IMR-90 (cell line): Measurements from ENCODE around the gene DDX4. TPM values are rescaled to one million over a fixed set of nuclear protein-coding genes. Genes with fewer than 3 reads are reported as not detected.

ENCODE experiments used
- ATAC-seq: fragments of 200-7000 bp; cut with Tn5 transposase; 2 replicates; pipeline ENCODE4 v1.9.1; 2020; ENCODE audit warnings: low read depth, mild to moderate bottlenecking, moderate library complexity
- BruUV-seq: library from RNA; stranded (reverse); fragments of 400-500 nt; replicated peaks from 2 replicates; lab custom pipeline; 2021; lab: Mats Ljungman, UMichigan
- CTCF ChIA-PET: fragments of 300-600 bp; formaldehyde crosslinking; extraction: SDS; loops from one replicate; lab custom pipeline; 2021; ENCODE audit warnings: antibody characterized with exemption; lab: Yijun Ruan, JAX
- POLR2A ChIA-PET: fragments of 300-600 bp; sonication (Branson Sonifier 250); formaldehyde crosslinking; loops from one replicate; lab custom pipeline; 2022; ENCODE audit warnings: antibody characterized with exemption; ENCODE audit not compliant: unreplicated experiment; lab: Charles Lee
- DNase-seq: peaks from one replicate; pipeline ENCODE4 v3.0.0; 2013
- H2AFZ ChIP-seq: replicated peaks from 2 replicates; pipeline ENCODE3; 2013; ENCODE audit warnings: low read length, mild to moderate bottlenecking; ENCODE audit not compliant: poor library complexity
- H2AK5ac ChIP-seq: 2 replicates; pipeline ENCODE4 v1.6.1; 2013; ENCODE audit warnings: low read depth, low read length, inconsistent platforms
- H2AK9ac ChIP-seq: replicated peaks from 2 replicates; pipeline ENCODE3; 2013; ENCODE audit warnings: mild to moderate bottlenecking, low read depth, low read length, moderate library complexity; ENCODE audit not compliant: poor library complexity
- H2BK120ac ChIP-seq: 2 replicates; pipeline ENCODE4 v1.6.1; 2013; ENCODE audit warnings: low read depth, low read length, inconsistent platforms
- H2BK15ac ChIP-seq: 3 replicates; pipeline ENCODE4 v1.6.1; 2013; ENCODE audit warnings: low read depth, low read length, inconsistent platforms
- H2BK20ac ChIP-seq: 2 replicates; pipeline ENCODE4 v1.6.1; 2013; ENCODE audit warnings: low read depth, mild to moderate bottlenecking, inconsistent platforms, low read length, moderate library complexity
- H2BK5ac ChIP-seq: 2 replicates; pipeline ENCODE4 v1.6.1; 2013; ENCODE audit warnings: mild to moderate bottlenecking, low read depth, low read length, inconsistent platforms; ENCODE audit not compliant: poor library complexity, severe bottlenecking
- H3K14ac ChIP-seq: replicated peaks from 2 replicates; pipeline ENCODE4 v1.6.1; 2013; ENCODE audit warnings: low read depth, low read length, inconsistent platforms
- H3K18ac ChIP-seq: 2 replicates; pipeline ENCODE4 v1.6.1; 2013; ENCODE audit warnings: low read depth, low read length, control low read depth
- H3K23ac ChIP-seq: 2 replicates; pipeline ENCODE4 v1.6.1; 2013; ENCODE audit warnings: low read depth, low read length, inconsistent platforms
- H3K27ac ChIP-seq: 2 replicates; pipeline ENCODE4 v1.5.1; 2013; ENCODE audit warnings: mild to moderate bottlenecking, control low read depth, low read length; ENCODE audit not compliant: insufficient read depth
- H3K27me3 ChIP-seq: 2 replicates; pipeline ENCODE4 v1.6.1; 2013; ENCODE audit warnings: low read length; ENCODE audit not compliant: control insufficient read depth, insufficient read depth
- H3K36me3 ChIP-seq: 2 replicates; pipeline ENCODE4 v1.6.1; 2013; ENCODE audit warnings: low read length, mixed read lengths; ENCODE audit not compliant: control insufficient read depth, insufficient read depth
- H3K4ac ChIP-seq: 2 replicates; pipeline ENCODE4 v1.6.1; 2013; ENCODE audit warnings: low read depth, low read length, inconsistent platforms
- H3K4me1 ChIP-seq: 2 replicates; pipeline ENCODE4 v1.6.1; 2013; ENCODE audit warnings: low read length, mixed read lengths; ENCODE audit not compliant: control insufficient read depth, insufficient read depth
- H3K4me2 ChIP-seq: 2 replicates; pipeline ENCODE4 v1.6.1; 2013; ENCODE audit warnings: low read depth, mild to moderate bottlenecking, control low read depth, low read length, moderate library complexity
- H3K4me3 ChIP-seq: 2 replicates; pipeline ENCODE4 v1.5.1; 2013; ENCODE audit warnings: low read depth, mild to moderate bottlenecking, control low read depth, low read length, moderate library complexity; ENCODE audit not compliant: insufficient read depth
- H3K56ac ChIP-seq: 2 replicates; pipeline ENCODE4 v1.6.1; 2013; ENCODE audit warnings: low read length, inconsistent platforms; ENCODE audit not compliant: insufficient read depth; ENCODE audit errors: extremely low read depth
- H3K79me1 ChIP-seq, 2 experiments: 2 replicates each; pipeline ENCODE4 v1.6.1; 2013; ENCODE audit warnings: low read length in 2 of 2, inconsistent platforms in 1 of 2, low read depth in 1 of 2
- H3K9ac ChIP-seq: 2 replicates; pipeline ENCODE4 v1.6.1; 2013; ENCODE audit warnings: low read depth, low read length, control low read depth
- H3K9me1 ChIP-seq: 2 replicates; pipeline ENCODE4 v1.6.1; 2013; ENCODE audit warnings: low read length, inconsistent platforms; ENCODE audit not compliant: insufficient read depth
- H3K9me3 ChIP-seq: 2 replicates; pipeline ENCODE4 v1.6.1; 2013; ENCODE audit warnings: low read length; ENCODE audit not compliant: control insufficient read depth, insufficient read depth
- H4K20me1 ChIP-seq: 2 replicates; pipeline ENCODE4 v1.6.1; 2013; ENCODE audit warnings: low read length, inconsistent platforms; ENCODE audit not compliant: insufficient read depth
- H4K5ac ChIP-seq: 2 replicates; pipeline ENCODE4 v1.6.1; 2013; ENCODE audit warnings: mild to moderate bottlenecking, low read depth, low read length, control low read depth
- H4K8ac ChIP-seq, 2 experiments: 2 replicates each; pipeline ENCODE4 v1.6.1; 2013; ENCODE audit warnings: low read depth in 2 of 2, low read length in 2 of 2, control low read depth in 1 of 2, inconsistent platforms in 1 of 2
- H4K91ac ChIP-seq: 2 replicates; pipeline ENCODE4 v1.6.1; 2013; ENCODE audit warnings: low read depth, low read length, inconsistent platforms; ENCODE audit not compliant: insufficient read depth
- BHLHE40 ChIP-seq: fragments of 150-350 bp; IDR thresholded peaks from 2 replicates; pipeline ENCODE4 v1.6.1; 2016; ENCODE audit warnings: mild to moderate bottlenecking, low read depth, low read length
- CEBPB ChIP-seq: IDR thresholded peaks from 2 replicates; pipeline ENCODE4 v1.6.1; 2012; ENCODE audit warnings: low read depth, low read length, improper control_type of control experiment
- CHD1 ChIP-seq: IDR thresholded peaks from 2 replicates; pipeline ENCODE4 v1.6.1; 2012; ENCODE audit warnings: low read depth, low read length, improper control_type of control experiment
- CTCF ChIP-seq: conservative IDR thresholded peaks from 2 replicates; pipeline ENCODE4 v1.5.1; 2012; ENCODE audit warnings: mild to moderate bottlenecking, low read depth, low read length, improper control_type of control experiment
- ELK1 ChIP-seq: fragments of 150-350 bp; IDR thresholded peaks from 2 replicates; pipeline ENCODE4 v1.6.1; 2016; ENCODE audit warnings: low read depth, mild to moderate bottlenecking, low read length, moderate library complexity, borderline replicate concordance
- FOS ChIP-seq: fragments of 150-350 bp; IDR thresholded peaks from 2 replicates; pipeline ENCODE4 v1.6.1; 2016; ENCODE audit warnings: low read depth, low read length
- MAFK ChIP-seq: IDR thresholded peaks from 2 replicates; pipeline ENCODE4 v1.6.1; 2012; ENCODE audit warnings: low read depth, low read length, improper control_type of control experiment
- MAZ ChIP-seq: IDR thresholded peaks from 2 replicates; pipeline ENCODE4 v1.6.1; 2012; ENCODE audit warnings: low read depth, mild to moderate bottlenecking, low read length, improper control_type of control experiment, moderate library complexity, borderline replicate concordance
- MXI1 ChIP-seq: IDR thresholded peaks from 2 replicates; pipeline ENCODE4 v1.6.1; 2012; ENCODE audit warnings: low read depth, mild to moderate bottlenecking, low read length, moderate library complexity, borderline replicate concordance
- NFE2L2 ChIP-seq: fragments of 150-350 bp; IDR thresholded peaks from 2 replicates; pipeline ENCODE4 v1.6.1; 2016; ENCODE audit warnings: low read depth, mild to moderate bottlenecking, low read length
- POLR2A ChIP-seq: IDR thresholded peaks from 2 replicates; pipeline ENCODE4 v1.6.1; 2012; ENCODE audit warnings: mild to moderate bottlenecking, low read depth, low read length
- RAD21 ChIP-seq: IDR thresholded peaks from 2 replicates; pipeline ENCODE4 v1.6.1; 2012; ENCODE audit warnings: low read length, improper control_type of control experiment
- RCOR1 ChIP-seq: IDR thresholded peaks from 2 replicates; pipeline ENCODE4 v1.6.1; 2012; ENCODE audit warnings: mild to moderate bottlenecking, low read length, improper control_type of control experiment; ENCODE audit not compliant: insufficient replicate concordance
- RFX5 ChIP-seq: IDR thresholded peaks from 2 replicates; pipeline ENCODE4 v1.8.0; 2012; ENCODE audit warnings: low read depth, mild to moderate bottlenecking, low read length, moderate library complexity
- SMC3 ChIP-seq: fragments of 150-350 bp; IDR thresholded peaks from 2 replicates; pipeline ENCODE4 v1.6.1; 2016; ENCODE audit warnings: low read depth, mild to moderate bottlenecking, antibody characterized with exemption, low read length, moderate library complexity
- USF2 ChIP-seq: fragments of 150-350 bp; IDR thresholded peaks from 2 replicates; pipeline ENCODE4 v1.6.1; 2017; ENCODE audit warnings: mild to moderate bottlenecking, antibody characterized with exemption, low read length, low read depth
- dilution Hi-C: fragments of 300-500 bp; cut with HindIII; formaldehyde crosslinking; loops from one replicate; pipeline ENCODE4 v1.14.3; 2018; ENCODE audit warnings: low sequenced_read_pairs; ENCODE audit not compliant: unreplicated experiment
- in situ Hi-C: fragments of 300-500 bp; cut with MboI; formaldehyde crosslinking; loops from 3 replicates; pipeline ENCODE4 v1.14.3; 2019; ENCODE audit warnings: low sequenced_read_pairs, inconsistent platforms, mixed read lengths
- intact Hi-C: fragments of 100-400 bp; cut with micrococcal nuclease; formaldehyde crosslinking; loops from 2 replicates; pipeline ENCODE4 v1.10.0; 2022
- polyA plus RNA-seq, 3 experiments: library from polyadenylated mRNA; depleted of rRNA; stranded (reverse); fragments of >200 nt; gene quantifications; 2 replicates each; pipeline ENCODE4 v1.2.3, GENCODE V29; 2012; ENCODE audit warnings: low replicate concordance in 1 of 3
- total RNA-seq: library from RNA; depleted of rRNA; stranded (reverse); fragments of >200 nt; gene quantifications from 2 replicates; pipeline ENCODE4 v1.2.3, GENCODE V29; 2012

DDX4 gene
- total and polyA plus RNA-seq, 2 of the 4 experiments (the other 2 are of a cell fraction): not detected

- CTCF ChIA-PET: no interaction called here
- no TSS peak for BruUV-seq
Measured at GRCh38 chr5:55732585-55732984, 5.3 kb upstream of the DDX4 start.

More at GRCh38 chr5:55732585-55732984, 5.3 kb upstream of the DDX4 start:
- H3K27me3 ChIP-seq: peaks cover 3% of the 10 kb centered on the region; the same call in 1 of the 2 replicates
- H3K14ac ChIP-seq: no peak overlapping the region
- no peak overlapping the region for H2BK15ac ChIP-seq
- H2AFZ ChIP-seq: no peak overlapping the region
- ATAC-seq: no peak
- no peak overlapping the region for H4K8ac ChIP-seq
- H3K9me3 ChIP-seq: no peaks in the 10 kb centered on the region
- no peak overlapping the region for H2AK5ac ChIP-seq
- no peak overlapping the region for H2AK9ac ChIP-seq
- H3K4ac ChIP-seq: no peak overlapping the region
- TF ChIP-seq NFE2L2 (no peak), ELK1 (no peak), RCOR1 (no peak), POLR2A (no peak), BHLHE40 (no peak), MAFK (no peak), MAZ (no peak), CTCF (no peak), MXI1 (no peak), FOS (no peak), RAD21 (no peak), RFX5 (no peak), USF2 (no peak), CHD1 (no peak), SMC3 (no peak), CEBPB (no peak)
- H3K27ac ChIP-seq: no peak overlapping the region
- H3K9ac ChIP-seq: no peak overlapping the region
- intact Hi-C loops (no loop called here), dilution Hi-C loops (no loop called here), in situ Hi-C loops (no loop called here)
- no peak overlapping the region for H3K23ac ChIP-seq
- H3K36me3 ChIP-seq: no peaks in the 10 kb centered on the region
- no peak overlapping the region for H4K91ac ChIP-seq
- no peak overlapping the region for H2BK5ac ChIP-seq
- H2BK120ac ChIP-seq: no peak overlapping the region
- no peak overlapping the region for H3K4me3 ChIP-seq
- H3K9me1 ChIP-seq: no peaks in the 10 kb centered on the region
- H4K5ac ChIP-seq: no peak overlapping the region
- H4K20me1 ChIP-seq: no peaks in the 10 kb centered on the region
- H3K56ac ChIP-seq: no peak overlapping the region
- POLR2A ChIA-PET: no interaction called here
- H3K4me2 ChIP-seq: no peak overlapping the region
- H3K79me1 ChIP-seq: no peaks in the 10 kb centered on the region
- H2BK20ac ChIP-seq: no peak overlapping the region
- no peak for DNase-seq
- H3K4me1 ChIP-seq: no peaks in the 10 kb centered on the region
- no peak overlapping the region for H3K18ac ChIP-seq
